ENCODE results near the gene RPGRIP1L.

Gene RPGRIP1L

GRCh38 chr16:53556521-53556920 is 147.1 kb downstream of the RPGRIP1L start:
- H3K27me3 ChIP-seq (ENCODE audit: insufficient read depth, poor library complexity, severe bottlenecking): no peaks in the 10 kb centered on the region
- TF ChIP-seq SPI1 (IDR thresholded peaks at IDR 0.05; ENCODE audit: borderline replicate concordance, low read depth): no peak
- no peak for TF ChIP-seq CTCF (IDR thresholded peaks at IDR 0.05; ENCODE audit: insufficient read depth, low read length)
- TF ChIP-seq POLR2AphosphoS5 (IDR thresholded peaks at IDR 0.05; ENCODE audit: low read depth): no peak
- no peak for TF ChIP-seq GABPA (IDR thresholded peaks at IDR 0.05; ENCODE audit: low read depth)
- no peak for TF ChIP-seq REST (IDR thresholded peaks at IDR 0.05; ENCODE audit: insufficient replicate concordance, low read depth)
- no peak for DNase-seq (ENCODE audit: low read depth in 1 of 2, low spot score in 1 of 2)
- H3K4me3 ChIP-seq (replicated peaks; ENCODE audit: insufficient read depth, low read length): no peak overlapping the region
- H3K27ac ChIP-seq (replicated peaks): no peak overlapping the region

DNA sequence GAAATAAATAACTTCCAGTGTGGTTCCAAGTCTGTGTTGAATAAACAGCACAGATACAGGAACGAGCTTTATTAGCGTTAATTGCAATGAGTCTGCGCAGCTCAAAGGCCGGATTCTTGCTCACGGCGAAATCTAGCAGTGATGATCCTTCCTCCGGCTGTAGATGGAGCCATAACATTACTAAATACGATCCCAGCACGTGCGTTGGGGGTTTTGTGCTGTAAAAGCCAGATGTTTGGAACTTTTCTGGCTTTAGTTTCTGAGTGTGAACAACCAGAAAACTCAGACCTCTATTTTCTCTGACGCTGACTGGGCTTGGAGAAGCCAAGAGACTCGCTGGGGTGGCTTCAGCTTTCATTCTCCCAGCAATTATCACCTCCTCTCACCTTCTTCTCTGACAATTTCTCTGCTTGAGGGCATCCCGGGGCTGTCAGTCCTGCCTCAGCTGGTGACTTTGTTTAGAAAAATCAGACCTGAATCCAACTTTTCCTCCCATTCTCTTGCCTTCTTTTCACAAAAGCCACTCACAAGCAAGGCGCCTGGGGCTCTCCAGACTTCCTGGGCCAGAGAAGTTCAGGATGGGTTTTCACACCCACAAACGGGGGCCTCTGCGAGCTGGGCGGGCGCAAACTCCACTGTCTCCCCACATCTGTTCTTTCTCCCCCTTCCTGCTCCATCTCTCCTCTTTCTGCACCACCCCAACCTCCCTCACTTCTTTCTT is 153.5 kb downstream of the RPGRIP1L start:
- Histone ChIP-seq H3K4me3 (replicated peaks; ENCODE audit: insufficient read depth, low read length) (no peak overlapping the region), H3K27me3 (ENCODE audit: insufficient read depth, poor library complexity, severe bottlenecking) (peaks cover 9% of the 10 kb centered on the region), H3K27ac (replicated peaks) (no peak overlapping the region)
- peak; percentile 28 to 64 for DNase-seq (ENCODE audit: low read depth in 1 of 2, low spot score in 1 of 2)
- TF ChIP-seq CTCF (IDR thresholded peaks at IDR 0.05; ENCODE audit: insufficient read depth, low read length) (peak; percentile 42), POLR2AphosphoS5 (IDR thresholded peaks at IDR 0.05; ENCODE audit: low read depth) (no peak)
